ENCODE results near the gene PLAAT2. TPM values are rescaled to one million over a fixed set of nuclear protein-coding genes. Genes with fewer than 3 reads are reported as not detected.

The PLAAT2 gene
- total and polyA plus RNA-seq, 9 of the 15 experiments (the other 6 are each of a cell fraction or from before 2014, with no cell fraction given) = not detected

DNA sequence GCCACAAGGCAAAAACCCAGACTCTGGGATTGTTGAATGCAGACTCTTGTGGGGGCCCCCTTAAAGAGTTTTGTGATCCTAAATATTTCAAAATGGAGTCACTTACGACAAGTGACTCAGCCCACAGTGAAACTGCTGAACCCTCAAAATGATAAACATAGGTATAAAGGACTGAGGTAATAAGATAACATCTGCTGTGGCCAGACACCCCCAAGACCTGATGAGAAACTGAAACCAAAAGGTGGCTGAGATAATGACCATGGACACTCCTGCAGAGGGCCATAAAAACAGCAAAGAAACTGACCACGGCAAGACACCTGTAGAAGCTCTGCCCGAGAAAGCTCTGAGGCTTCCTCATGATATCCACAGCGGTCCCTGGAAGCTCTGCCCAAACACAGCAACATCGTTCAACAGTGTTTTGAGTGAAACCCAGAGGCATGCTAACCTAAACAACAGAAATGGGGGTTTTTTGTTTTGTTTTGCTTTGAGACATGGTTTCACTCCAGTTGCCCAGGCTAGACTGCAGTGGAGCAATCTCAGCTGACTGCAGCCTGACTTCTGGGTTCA lies 28.2 kb downstream of the PLAAT2 start (continued):
- TF ChIP-seq ARID3A (IDR thresholded peaks at IDR 0.05; ENCODE audit: borderline replicate concordance, low read depth, low read length) (no peak), ZNF76 (CRISPR knock-in tag; IDR thresholded peaks at IDR 0.05; ENCODE audit: borderline replicate concordance) (peak; percentile 99), CHD2 (IDR thresholded peaks at IDR 0.05; ENCODE audit: low read depth, low read length) (no peak), HCFC1 (IDR thresholded peaks at IDR 0.05; ENCODE audit: low read depth, low read length) (no peak), COPS2 (conservative IDR thresholded peaks at IDR 0.05) (no peak), ETV6 (IDR thresholded peaks at IDR 0.05; ENCODE audit: borderline replicate concordance in 1 of 2, low read depth in 2 of 2, low read length in 1 of 2) (no peak), ETV6 (CRISPR knock-in tag; IDR thresholded peaks at IDR 0.05; ENCODE audit: borderline replicate concordance) (no peak), FIP1L1 (IDR thresholded peaks at IDR 0.05; ENCODE audit: low read depth, low read length, poor library complexity, severe bottlenecking) (no peak), NKRF (IDR thresholded peaks at IDR 0.05; ENCODE audit: borderline replicate concordance) (no peak), EHMT2 (IDR thresholded peaks at IDR 0.05) (no peak), MTF1 (CRISPR knock-in tag; IDR thresholded peaks at IDR 0.05; ENCODE audit: borderline replicate concordance) (peak; percentile 88), MAFK (IDR thresholded peaks at IDR 0.05; ENCODE audit: low read length) (no peak), EZH2 (IDR thresholded peaks at IDR 0.05; ENCODE audit: borderline replicate concordance, low read depth, low read length) (no peak), SREBF2 (CRISPR knock-in tag; IDR thresholded peaks at IDR 0.05) (no peak), ZNF140 (CRISPR knock-in tag; IDR thresholded peaks at IDR 0.05) (peak; percentile 92), FOXK2 (conservative IDR thresholded peaks at IDR 0.05 in 1 of 2, IDR thresholded peaks at IDR 0.05 in 1 of 2; ENCODE audit: low read depth in 2 of 2) (no peak), DLX4 (CRISPR knock-in tag; IDR thresholded peaks at IDR 0.05) (no peak), POLR2A (conservative IDR thresholded peaks at IDR 0.05) (no peak), ZFPM2 (CRISPR knock-in tag; IDR thresholded peaks at IDR 0.05) (no peak; the same call in 1 of the 2 replicates), PHF20 (IDR thresholded peaks at IDR 0.05; ENCODE audit: partially characterized antibody) (no peak), POLR2AphosphoS2 (IDR thresholded peaks at IDR 0.05; ENCODE audit: low read length) (no peak), NRF1 (conservative IDR thresholded peaks at IDR 0.05 in 1 of 2, IDR thresholded peaks at IDR 0.05 in 1 of 2) (no peak)
- TF ChIP-seq, protein P1, sequence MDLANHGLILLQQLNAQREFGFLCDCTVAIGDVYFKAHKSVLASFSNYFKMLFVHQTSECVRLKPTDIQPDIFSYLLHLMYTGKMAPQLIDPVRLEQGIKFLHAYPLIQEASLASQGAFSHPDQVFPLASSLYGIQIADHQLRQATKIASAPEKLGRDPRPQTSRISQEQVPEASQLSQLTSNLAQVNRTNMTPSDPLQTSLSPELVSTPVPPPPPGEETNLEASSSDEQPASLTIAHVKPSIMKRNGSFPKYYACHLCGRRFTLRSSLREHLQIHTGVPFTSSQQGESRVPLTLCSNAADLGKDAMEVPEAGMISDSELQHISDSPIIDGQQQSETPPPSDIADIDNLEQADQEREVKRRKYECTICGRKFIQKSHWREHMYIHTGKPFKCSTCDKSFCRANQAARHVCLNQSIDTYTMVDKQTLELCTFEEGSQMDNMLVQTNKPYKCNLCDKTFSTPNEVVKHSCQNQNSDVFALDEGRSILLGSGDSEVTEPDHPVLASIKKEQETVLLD (IDR thresholded peaks at IDR 0.05) = no peak
- TF ChIP-seq, protein P2, sequence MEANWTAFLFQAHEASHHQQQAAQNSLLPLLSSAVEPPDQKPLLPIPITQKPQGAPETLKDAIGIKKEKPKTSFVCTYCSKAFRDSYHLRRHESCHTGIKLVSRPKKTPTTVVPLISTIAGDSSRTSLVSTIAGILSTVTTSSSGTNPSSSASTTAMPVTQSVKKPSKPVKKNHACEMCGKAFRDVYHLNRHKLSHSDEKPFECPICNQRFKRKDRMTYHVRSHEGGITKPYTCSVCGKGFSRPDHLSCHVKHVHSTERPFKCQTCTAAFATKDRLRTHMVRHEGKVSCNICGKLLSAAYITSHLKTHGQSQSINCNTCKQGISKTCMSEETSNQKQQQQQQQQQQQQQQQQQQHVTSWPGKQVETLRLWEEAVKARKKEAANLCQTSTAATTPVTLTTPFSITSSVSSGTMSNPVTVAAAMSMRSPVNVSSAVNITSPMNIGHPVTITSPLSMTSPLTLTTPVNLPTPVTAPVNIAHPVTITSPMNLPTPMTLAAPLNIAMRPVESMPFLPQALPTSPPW (CRISPR knock-in tag; IDR thresholded peaks at IDR 0.05) = peak; percentile 76

Data from K562 (cell line).